Activated CD8-positive, alpha-beta T cell treated with anti-CD3 and anti-CD28 coated beads, Interleukin-2, amount 10 ng/mL, durations not matched to agents 7 days and 5 days (primary cell): Measurements from ENCODE around the gene PPP1R16B. TPM values are rescaled to one million over a fixed set of nuclear protein-coding genes. Genes with fewer than 3 reads are reported as not detected.
"Not testable (repeated sequence)": the region's sequence is repeated elsewhere in the genome, so short reads cannot be mapped to it uniquely, and the experiment has no call there.

Experiments
- ATAC-seq: fragments of 150-1000 bp; cut with Tn5 transposase; one replicate; pipeline ENCODE4 v1.10.0; 2021; ENCODE audit warnings: moderate library complexity
- CTCF ChIA-PET: fragments of 350-600 bp; sonication (Branson Sonifier 250); formaldehyde crosslinking; loops from one replicate; lab custom pipeline; 2021; ENCODE audit warnings: antibody characterized with exemption; lab: Charles Lee
- POLR2A ChIA-PET: fragments of 350-600 bp; sonication (Branson Sonifier 250); formaldehyde crosslinking; loops from one replicate; lab custom pipeline; 2021; ENCODE audit warnings: antibody characterized with exemption; lab: Charles Lee
- DNase-seq: peaks from one replicate; pipeline ENCODE4 v3.0.0-alpha.2; 2020
- H3K27ac Mint-ChIP-seq: one replicate; pipeline ENCODE4 v1.8.0; 2021; ENCODE audit warnings: mild to moderate bottlenecking, mixed read lengths
- H3K27me3 Mint-ChIP-seq: one replicate; pipeline ENCODE4 v1.8.0; 2021; ENCODE audit warnings: low read depth, mixed read lengths
- H3K36me3 Mint-ChIP-seq: one replicate; pipeline ENCODE4 v1.8.0; 2021; ENCODE audit warnings: low read depth, mixed read lengths
- H3K4me1 Mint-ChIP-seq: one replicate; pipeline ENCODE4 v1.8.0; 2021; ENCODE audit warnings: low read depth, mixed read lengths
- H3K4me3 Mint-ChIP-seq: one replicate; pipeline ENCODE4 v1.8.0; 2021; ENCODE audit warnings: mild to moderate bottlenecking, mixed read lengths
- H3K9me3 Mint-ChIP-seq: one replicate; pipeline ENCODE4 v1.8.0; 2022; ENCODE audit warnings: mixed read lengths; ENCODE audit not compliant: insufficient read depth
- total RNA-seq, 2 experiments: library from RNA; stranded (reverse); gene quantifications; one replicate each; pipeline ENCODE4 v1.2.3, GENCODE V29; 2021

Gene PPP1R16B
- total RNA-seq, 2 experiments from 2014 or later: 63.4 to 65.1 TPM

DNA sequence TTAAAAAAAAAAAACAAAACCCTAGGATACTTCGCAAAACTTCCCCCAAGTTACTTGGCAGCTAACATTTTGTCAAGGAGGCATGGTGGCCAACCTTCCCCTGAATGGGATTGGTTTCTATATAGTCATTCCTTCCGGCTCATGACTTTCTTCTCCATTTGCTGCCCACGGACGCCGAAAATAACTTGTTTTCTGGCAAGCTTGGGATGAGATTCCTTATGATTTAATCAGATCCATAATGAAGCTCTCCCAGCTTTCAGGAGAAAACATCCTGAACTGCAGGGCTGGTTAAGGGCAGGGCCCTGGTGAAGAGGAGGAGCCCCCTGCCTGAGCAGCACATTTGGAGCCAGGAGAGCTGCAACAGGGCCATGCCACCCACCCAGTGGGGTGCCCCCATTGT lies 49.9 kb downstream of the PPP1R16B start:
- Mint-ChIP-seq H3K4me3 (no peak overlapping the region), H3K27ac (peak overlapping the region; percentile 25), H3K36me3 (peaks cover 47% of the 10 kb centered on the region), H3K4me1 (peaks cover 65% of the 10 kb centered on the region), H3K9me3 (no peaks in the 10 kb centered on the region), H3K27me3 (no peaks in the 10 kb centered on the region)
- no peak for ATAC-seq
- POLR2A ChIA-PET: interaction anchor here (0.5 to 1.8 kb wide), 3 partner anchors 18 to 50 kb away, joined by 3 to 9 read pairs (median 3); partner anchors contain the start of gene PPP1R16B
- no peak for DNase-seq
- CTCF ChIA-PET: interaction anchor here (0.8 to 2.3 kb wide), 6 partner anchors 11 to 193 kb away, joined by 3 to 13 read pairs (median 4); no protein-coding TSS in a partner anchor

DNA sequence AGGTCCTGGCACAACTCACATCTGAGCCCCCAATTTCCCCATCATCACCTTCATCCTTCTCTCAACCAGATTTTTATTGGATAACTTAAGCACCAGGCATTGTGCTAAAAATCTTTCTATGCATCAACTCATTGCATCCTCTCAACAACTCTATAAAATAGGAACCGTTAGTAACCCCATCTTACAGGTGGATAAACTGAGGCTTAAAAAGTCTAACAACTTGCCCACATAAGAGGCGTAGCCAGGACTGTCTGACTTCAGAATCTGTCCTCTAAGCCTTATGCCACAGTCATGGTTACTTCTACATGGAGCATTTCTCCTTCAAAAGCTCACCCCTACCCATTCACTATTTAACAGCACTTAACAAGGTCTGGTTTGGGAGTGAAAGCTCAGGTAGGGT lies 51.1 kb downstream of the PPP1R16B start:
- H3K27me3 Mint-ChIP-seq: no peaks in the 10 kb centered on the region
- DNase-seq (no peak), ATAC-seq (no peak)
- H3K36me3 Mint-ChIP-seq: peaks cover 49% of the 10 kb centered on the region
- H3K27ac Mint-ChIP-seq: no peak overlapping the region
- POLR2A ChIA-PET: interaction anchor here (0.6 to 1.8 kb wide), 2 partner anchors 19 to 51 kb away, joined by 3 to 9 read pairs; partner anchors contain the start of gene PPP1R16B
- H3K4me1 Mint-ChIP-seq: peaks cover 73% of the 10 kb centered on the region
- CTCF ChIA-PET: interaction anchor here (1.3 to 2.3 kb wide), 4 partner anchors 16 to 192 kb away, joined by 3 to 13 read pairs (median 4); no protein-coding TSS in a partner anchor
- H3K4me3 Mint-ChIP-seq: no peak overlapping the region
- no peaks in the 10 kb centered on the region for H3K9me3 Mint-ChIP-seq

DNA sequence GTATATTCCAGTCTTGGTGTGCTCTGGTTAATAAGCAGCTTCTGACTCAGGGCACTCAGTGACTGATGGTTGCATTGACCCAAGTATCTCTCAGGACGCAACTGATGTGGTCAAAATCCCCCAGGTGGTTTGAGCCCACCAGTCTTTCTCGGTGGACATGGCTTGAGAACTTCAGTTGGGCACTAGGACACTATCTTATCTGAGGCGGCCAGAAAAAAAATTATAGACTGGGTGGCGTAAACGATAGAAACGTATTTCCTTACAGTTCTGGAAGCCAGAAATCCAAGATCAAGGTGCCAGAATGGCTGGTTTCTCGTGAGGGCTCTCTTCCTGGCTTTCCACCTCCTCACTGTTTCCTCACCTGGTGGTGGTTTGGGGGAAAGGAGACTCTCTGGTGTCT lies 52.2 kb downstream of the PPP1R16B start:
- Mint-ChIP-seq H3K4me1 (peaks cover 78% of the 10 kb centered on the region), H3K27me3 (no peaks in the 10 kb centered on the region), H3K4me3 (no peak overlapping the region), H3K9me3 (no peaks in the 10 kb centered on the region), H3K27ac (no peak overlapping the region), H3K36me3 (peaks cover 40% of the 10 kb centered on the region)
- ATAC-seq (no peak), DNase-seq (no peak)
- ChIA-PET POLR2A (interaction anchor here (1.3 kb wide), 1 partner anchor 17 kb away, joined by 4 read pairs; no protein-coding TSS in a partner anchor), CTCF (interaction anchor here (1.0 to 2.3 kb wide), 2 partner anchors 36 to 51 kb away, joined by 5 to 13 read pairs; no protein-coding TSS in a partner anchor)

DNA sequence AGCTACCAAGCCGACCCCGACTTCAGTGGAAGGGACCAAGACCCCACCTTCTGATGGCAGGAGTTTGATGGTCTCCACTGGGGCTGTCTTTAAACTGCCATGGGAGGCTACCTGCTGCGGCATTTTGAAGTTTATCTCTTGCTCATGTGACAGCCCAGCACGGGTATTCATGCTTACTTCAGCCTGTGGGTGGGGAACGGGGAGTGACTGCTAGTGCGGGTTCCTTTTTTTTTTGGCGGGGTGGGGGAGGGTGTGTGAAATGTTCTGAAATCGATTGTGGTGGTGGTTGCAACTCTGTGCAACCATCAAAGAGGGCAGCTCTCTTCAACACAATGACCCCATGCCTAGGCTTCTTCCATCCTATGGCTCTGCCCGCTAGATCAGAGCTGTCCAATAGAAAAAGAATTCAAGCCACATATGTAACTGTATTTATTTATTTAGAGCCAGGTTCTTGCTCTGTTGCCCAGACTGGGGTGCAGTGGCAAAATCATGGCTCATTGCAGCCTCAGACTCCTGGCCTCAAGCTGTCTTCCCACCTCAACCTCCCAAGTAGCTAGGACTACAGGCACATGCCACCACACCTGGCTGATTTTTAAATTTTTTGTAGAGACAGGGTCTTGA lies 53.7 kb downstream of the PPP1R16B start:
- DNase-seq (peak; percentile 50), ATAC-seq (peak; percentile 55)
- no peaks in the 10 kb centered on the region for H3K27me3 Mint-ChIP-seq
- POLR2A ChIA-PET: interaction anchor here (1.8 kb wide), 1 partner anchor 54 kb away, joined by 7 read pairs; the partner anchor contains the start of gene PPP1R16B
- no peaks in the 10 kb centered on the region for H3K9me3 Mint-ChIP-seq
- CTCF ChIA-PET: interaction anchor here (0.5 to 2.8 kb wide), 9 partner anchors 10 to 405 kb away, joined by 3 to 17 read pairs (median 4); no protein-coding TSS in a partner anchor
- peaks cover 81% of the 10 kb centered on the region for H3K4me1 Mint-ChIP-seq
- H3K36me3 Mint-ChIP-seq: peaks cover 36% of the 10 kb centered on the region
- H3K4me3 Mint-ChIP-seq: peak overlapping the region; percentile 10
- peak overlapping the region; percentile 79 for H3K27ac Mint-ChIP-seq

DNA sequence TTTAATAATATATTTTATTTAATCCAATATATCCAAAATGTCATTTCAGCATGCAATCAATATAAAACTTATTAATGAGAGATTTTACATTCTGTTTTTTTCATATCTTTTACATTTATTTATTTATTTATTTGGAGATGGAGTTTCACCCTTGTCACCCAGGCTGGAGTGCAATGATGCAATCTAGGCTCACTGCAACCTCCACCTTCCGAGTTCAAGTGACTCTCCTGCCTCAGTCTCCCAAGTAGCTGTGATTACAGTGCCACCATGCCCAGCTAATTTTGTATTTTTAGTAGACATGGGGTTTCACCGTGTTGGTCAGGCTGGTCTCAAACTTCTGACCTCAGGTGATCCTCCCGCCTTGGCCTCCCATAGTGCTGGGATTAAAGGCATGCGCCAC lies 54.4 kb downstream of the PPP1R16B start:
- not testable (repeated sequence) for H3K9me3 Mint-ChIP-seq, ATAC-seq, DNase-seq, H3K27ac Mint-ChIP-seq, H3K27me3 Mint-ChIP-seq, H3K4me3 Mint-ChIP-seq
- H3K36me3 Mint-ChIP-seq: peaks cover 29% of the 10 kb centered on the region
- ChIA-PET POLR2A (interaction anchor here (1.8 kb wide), 1 partner anchor 54 kb away, joined by 7 read pairs; the partner anchor contains the start of gene PPP1R16B), CTCF (interaction anchor here (1.0 to 2.8 kb wide), 5 partner anchors 10 to 33 kb away, joined by 3 to 17 read pairs (median 6); no protein-coding TSS in a partner anchor)
- peaks cover 74% of the 10 kb centered on the region for H3K4me1 Mint-ChIP-seq

DNA sequence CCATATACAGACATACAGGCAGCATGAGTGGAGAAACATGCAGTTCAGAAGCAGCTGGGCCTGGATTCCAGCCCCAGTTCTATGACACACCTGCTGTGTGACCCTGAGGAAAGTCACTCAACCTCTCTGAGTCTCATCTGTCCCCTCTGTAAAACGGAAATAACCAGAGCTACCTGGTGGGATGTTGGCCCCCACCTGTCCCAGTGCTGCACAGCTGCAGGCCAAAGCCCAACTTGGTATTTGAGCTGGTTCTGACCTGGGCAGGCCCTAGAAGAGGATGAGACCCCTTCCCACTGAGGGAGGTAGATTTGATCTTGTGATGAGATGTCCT lies 55.5 kb downstream of the PPP1R16B start:
- peaks cover 24% of the 10 kb centered on the region for H3K36me3 Mint-ChIP-seq
- H3K27me3 Mint-ChIP-seq: no peaks in the 10 kb centered on the region
- no peak overlapping the region for H3K4me3 Mint-ChIP-seq
- H3K4me1 Mint-ChIP-seq: peaks cover 66% of the 10 kb centered on the region
- H3K27ac Mint-ChIP-seq: peak overlapping the region; percentile 58
- DNase-seq: no peak
- ChIA-PET CTCF (interaction anchor here (0.7 to 2.8 kb wide), 8 partner anchors 14 to 54 kb away, joined by 3 to 17 read pairs (median 4); no protein-coding TSS in a partner anchor), POLR2A (interaction anchor here (1.0 kb wide), 1 partner anchor 15 kb away, joined by 3 read pairs; no protein-coding TSS in a partner anchor)
- no peak for ATAC-seq
- H3K9me3 Mint-ChIP-seq: no peaks in the 10 kb centered on the region

DNA sequence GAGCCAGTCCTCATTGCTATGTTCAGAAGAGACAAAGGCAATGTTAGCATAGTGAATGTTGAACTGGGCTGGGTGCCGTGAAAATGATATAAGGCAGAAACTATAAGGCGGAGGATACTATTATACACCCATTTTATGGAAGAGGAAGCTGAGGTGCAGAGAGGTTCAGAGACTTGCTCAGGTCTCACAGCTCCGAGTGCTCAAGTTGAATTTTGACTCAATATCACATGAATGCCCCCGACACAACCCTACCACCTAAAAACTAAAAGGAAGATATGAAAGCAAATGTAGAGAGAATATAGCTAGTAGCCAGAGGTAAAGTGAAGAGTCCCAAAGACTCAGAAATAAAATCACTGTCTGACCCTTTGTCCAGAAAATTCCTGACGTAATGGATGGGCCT lies 56.7 kb downstream of the PPP1R16B start:
- no peaks in the 10 kb centered on the region for H3K9me3 Mint-ChIP-seq
- no peaks in the 10 kb centered on the region for H3K27me3 Mint-ChIP-seq
- peaks cover 27% of the 10 kb centered on the region for H3K36me3 Mint-ChIP-seq
- peaks cover 63% of the 10 kb centered on the region for H3K4me1 Mint-ChIP-seq
- ChIA-PET POLR2A (interaction anchor here (0.9 to 1.5 kb wide), 4 partner anchors 11 to 57 kb away, joined by 3 to 9 read pairs (median 4); partner anchors contain the start of gene PPP1R16B), CTCF (interaction anchor here (0.9 to 1.3 kb wide), 3 partner anchors 11 to 16 kb away, joined by 3 to 4 read pairs (median 3); no protein-coding TSS in a partner anchor)
- peak overlapping the region; percentile 81 for H3K27ac Mint-ChIP-seq
- ATAC-seq: no peak
- no peak for DNase-seq
- H3K4me3 Mint-ChIP-seq: no peak overlapping the region

DNA sequence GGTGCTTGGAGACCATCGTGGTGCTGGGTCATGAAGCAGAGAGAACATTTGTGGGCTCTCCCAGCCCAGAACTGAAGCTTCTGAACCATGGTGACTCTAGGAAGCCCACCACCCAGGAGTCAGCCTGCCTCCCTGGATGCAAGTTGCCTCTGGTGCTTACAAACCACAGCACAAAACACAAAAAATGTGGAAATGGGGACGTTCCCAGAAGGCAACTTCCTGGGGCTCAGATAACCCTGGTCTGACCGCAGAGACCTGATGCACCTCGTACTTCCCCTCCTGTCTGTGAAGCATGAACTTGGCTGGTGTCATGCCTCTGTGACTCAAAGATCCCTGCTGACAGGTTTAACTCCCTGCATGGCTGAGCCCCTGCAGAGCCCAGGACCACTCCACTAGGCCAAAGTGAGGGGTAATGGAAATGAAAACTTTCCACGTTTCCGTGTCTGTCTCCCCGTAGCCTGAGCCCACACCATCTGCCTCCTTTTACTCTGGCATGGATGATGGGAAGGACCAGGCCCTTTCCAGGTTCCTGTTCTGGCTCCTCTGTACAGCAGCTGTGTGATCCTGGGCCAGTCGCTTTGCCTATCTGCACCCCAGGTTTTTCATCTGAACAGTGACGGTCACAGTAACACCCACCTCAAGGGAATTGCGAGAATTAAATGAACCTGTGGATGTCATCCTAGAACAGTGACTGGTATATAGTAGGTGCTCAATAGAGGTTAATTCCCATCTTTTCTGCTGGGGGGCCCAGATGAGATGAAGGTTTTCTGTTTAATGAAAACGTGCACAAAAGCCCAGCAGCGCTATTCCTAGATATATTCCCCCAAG lies 57.7 kb downstream of the PPP1R16B start:
- Mint-ChIP-seq H3K4me3 (peak overlapping the region; percentile 22), H3K27me3 (no peaks in the 10 kb centered on the region), H3K27ac (peak overlapping the region; percentile 81), H3K4me1 (peaks cover 56% of the 10 kb centered on the region), H3K9me3 (no peaks in the 10 kb centered on the region), H3K36me3 (peaks cover 28% of the 10 kb centered on the region)
- ChIA-PET CTCF (interaction anchor here (0.9 to 1.3 kb wide), 3 partner anchors 10 to 17 kb away, joined by 3 to 4 read pairs (median 3); no protein-coding TSS in a partner anchor), POLR2A (interaction anchor here (0.9 to 1.5 kb wide), 3 partner anchors 13 to 58 kb away, joined by 3 to 9 read pairs (median 3); partner anchors contain the start of gene PPP1R16B)
- peak; percentile 78 for ATAC-seq
- DNase-seq: peak; percentile 62

DNA sequence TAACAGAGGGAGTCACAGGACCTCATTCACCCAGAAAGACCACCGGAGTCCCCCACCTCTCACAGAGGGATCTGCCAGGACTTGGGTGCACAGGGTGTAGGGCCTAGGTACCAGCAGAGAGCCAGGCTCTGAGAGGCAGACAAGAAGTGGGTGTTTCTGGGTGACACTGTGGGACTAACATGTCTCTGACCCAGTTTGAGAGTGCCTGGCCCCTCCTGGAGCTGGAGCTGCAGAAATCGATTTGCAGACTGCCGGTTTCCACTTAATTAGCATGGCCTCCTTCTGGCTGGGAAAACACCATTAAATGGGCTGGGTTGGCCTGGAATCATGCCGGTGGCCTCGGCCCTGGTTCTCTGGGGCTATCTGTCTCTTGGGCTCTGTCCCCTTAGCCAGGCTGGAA lies 59.2 kb downstream of the PPP1R16B start:
- Mint-ChIP-seq H3K4me3 (no peak overlapping the region), H3K9me3 (no peaks in the 10 kb centered on the region), H3K4me1 (peaks cover 48% of the 10 kb centered on the region), H3K36me3 (peaks cover 34% of the 10 kb centered on the region), H3K27ac (no peak overlapping the region), H3K27me3 (no peaks in the 10 kb centered on the region)
- CTCF ChIA-PET: no interaction called here
- DNase-seq: no peak
- no peak for ATAC-seq
- POLR2A ChIA-PET: no interaction called here

DNA sequence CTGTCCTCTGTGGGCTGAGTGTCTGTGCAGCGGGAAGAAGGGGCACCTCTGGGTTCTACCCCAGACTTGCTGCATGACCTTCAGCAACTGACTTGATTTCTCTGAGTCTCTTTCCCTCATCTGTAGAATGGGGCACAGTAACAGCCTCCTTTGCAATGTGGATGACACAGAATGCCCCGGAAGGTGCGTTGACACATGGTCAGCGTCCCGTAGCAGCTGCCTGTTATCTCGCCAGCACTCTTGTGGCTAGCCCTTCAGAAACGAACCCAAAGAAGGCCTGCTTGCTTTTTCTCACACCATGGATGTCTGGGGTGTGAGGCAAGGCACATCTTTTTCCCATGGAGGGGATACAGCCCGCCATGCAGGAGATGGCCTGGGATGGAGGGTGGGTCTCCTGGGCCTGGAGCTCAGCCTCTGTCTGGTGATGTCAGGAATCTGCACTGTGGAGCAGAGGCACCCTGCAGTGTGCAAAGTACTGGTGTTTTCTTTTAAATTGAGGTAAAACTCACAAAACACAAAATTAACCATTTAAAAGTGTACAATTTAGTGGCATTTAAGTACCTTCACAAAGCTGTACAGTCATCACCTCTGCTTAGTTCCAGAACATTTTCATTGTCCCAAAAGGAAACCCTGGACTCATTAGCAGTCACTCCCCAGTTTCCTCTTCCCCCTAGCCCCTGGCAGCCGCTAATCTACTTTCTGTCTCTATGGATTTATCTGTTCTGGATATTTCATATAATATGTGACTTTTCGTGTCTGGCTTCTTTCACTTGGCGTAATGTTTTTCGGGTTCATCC lies 61.0 kb downstream of the PPP1R16B start:
- Mint-ChIP-seq H3K9me3 (no peaks in the 10 kb centered on the region), H3K27ac (no peak overlapping the region)

More for the DNA sequence above, 61.0 kb downstream of the PPP1R16B start:
- DNase-seq: no peak
- Mint-ChIP-seq H3K4me3 (no peak overlapping the region), H3K36me3 (peaks cover 32% of the 10 kb centered on the region), H3K4me1 (peaks cover 53% of the 10 kb centered on the region), H3K27me3 (no peaks in the 10 kb centered on the region)
- ATAC-seq: no peak
- ChIA-PET CTCF (interaction anchor here (1.4 kb wide), 1 partner anchor 27 kb away, joined by 4 read pairs; no protein-coding TSS in a partner anchor), POLR2A (interaction anchor here (0.6 to 1.3 kb wide), 2 partner anchors 61 to 62 kb away, joined by 3 to 7 read pairs; partner anchors contain the start of gene PPP1R16B)
